ENCODE measurements around the gene MAP3K5. TPM values are rescaled to one million over a fixed set of nuclear protein-coding genes. Genes with fewer than 3 reads are reported as not detected.

Gene MAP3K5
- total and polyA plus RNA-seq, 2 of the 8 experiments (the other 6 are each of a cell fraction or from before 2014, with no cell fraction given) = 0.63 to 2.6 TPM

- TF ChIP-seq CHD7 (IDR thresholded peaks at IDR 0.05; ENCODE audit: insufficient replicate concordance, low read length) = no peak
- TF ChIP-seq EZH2 (IDR thresholded peaks at IDR 0.05; ENCODE audit: low read depth, low read length, severe bottlenecking) = no peak
- no peak for TF ChIP-seq E2F6 (IDR thresholded peaks at IDR 0.05)
- no peak for TF ChIP-seq GTF2F1 (IDR thresholded peaks at IDR 0.05; ENCODE audit: borderline replicate concordance, low read depth, low read length)
- no peak for TF ChIP-seq KDM5A (IDR thresholded peaks at IDR 0.05; ENCODE audit: low read length)
- no peak for TF ChIP-seq NANOG (IDR thresholded peaks at IDR 0.05; ENCODE audit: insufficient read depth, low read depth, low read length, poor library complexity, severe bottlenecking)
- TF ChIP-seq SIN3A (conservative IDR thresholded peaks at IDR 0.05 in 1 of 2, IDR thresholded peaks at IDR 0.05 in 1 of 2; ENCODE audit: low read depth in 1 of 2, low read length in 2 of 2) = no peak
- no peak for TF ChIP-seq ATF3 (IDR thresholded peaks at IDR 0.05; ENCODE audit: insufficient read depth, low read depth, low read length)
Observed at GRCh38 chr6:136761227-136761922, 30.9 kb downstream of the MAP3K5 start (continued).

Data from H1 (cell line).